DMS79 treated with DMSO at 0.1 percent for 48 hours (cell line): Measurements from ENCODE around the gene YIPF3.
A peak's percentile ranks its signal among the peaks of the same experiment; 100 is the strongest.
"Not testable (repeated sequence)": the region's sequence is repeated elsewhere in the genome, so short reads cannot be mapped to it uniquely, and the experiment has no call there.

Source experiments
- DNase-seq: peaks from one replicate; lab custom pipeline; 2025; lab: John Stamatoyannopoulos, UW

Gene YIPF3

GRCh38 chr6:43491750-43492661 is 24.7 kb downstream of the YIPF3 start:
- peak; percentile 79 for DNase-seq

GRCh38 chr6:43490523-43490939 is 26.2 kb downstream of the YIPF3 start:
- DNase-seq = no peak

GRCh38 chr6:43489277-43490072 is 27.3 kb downstream of the YIPF3 start:
- DNase-seq = no peak

GRCh38 chr6:43488667-43489276 is 28.0 kb downstream of the YIPF3 start:
- DNase-seq = no peak

- DNase-seq = no peak
Measured at GRCh38 chr6:43481591-43482236, 35.0 kb downstream of the YIPF3 start.

GRCh38 chr6:43481075-43481474 is 35.7 kb downstream of the YIPF3 start:
- DNase-seq = no peak

GRCh38 chr6:43478008-43478372 is 38.7 kb downstream of the YIPF3 start:
- no peak for DNase-seq

GRCh38 chr6:43477235-43478007 is 39.3 kb downstream of the YIPF3 start, which contains the start of gene TJAP1:
TJAP1 (plus strand) TSS chr6:43477570; CDS start chr6:43499002, 21,432 bp downstream.
- DNase-seq = peak; percentile 92

GRCh38 chr6:43476746-43477145 is 40.0 kb downstream of the YIPF3 start:
- DNase-seq = no peak

- DNase-seq = no peak
Measured at GRCh38 chr6:43475516-43475915, 41.2 kb downstream of the YIPF3 start.

GRCh38 chr6:43472515-43472914 is 44.2 kb downstream of the YIPF3 start:
- DNase-seq = no peak

GRCh38 chr6:43471399-43471798 is 45.3 kb downstream of the YIPF3 start:
- no peak for DNase-seq

GRCh38 chr6:43469947-43470346 is 46.8 kb downstream of the YIPF3 start:
- no peak for DNase-seq

GRCh38 chr6:43468748-43469681 is 47.7 kb downstream of the YIPF3 start:
- DNase-seq = no peak

GRCh38 chr6:43468240-43468639 is 48.5 kb downstream of the YIPF3 start:
- no peak for DNase-seq

- no peak for DNase-seq
Measured at GRCh38 chr6:43467752-43468151, 49.0 kb downstream of the YIPF3 start.

- not testable (repeated sequence) for DNase-seq
Measured at GRCh38 chr6:43467265-43467664, 49.5 kb downstream of the YIPF3 start.

GRCh38 chr6:43465948-43466347 is 50.8 kb downstream of the YIPF3 start:
- DNase-seq = no peak

GRCh38 chr6:43464337-43464736 is 52.4 kb downstream of the YIPF3 start:
- no peak for DNase-seq

GRCh38 chr6:43461936-43462335 is 54.8 kb downstream of the YIPF3 start:
- DNase-seq = no peak
